Stromal cell of bone marrow (primary cell): Measurements from ENCODE around the gene FAM89A.
"Not testable (repeated sequence)": the region's sequence is repeated elsewhere in the genome, so short reads cannot be mapped to it uniquely, and the experiment has no call there.

ENCODE experiments used
- DNase-seq: peaks from one replicate; pipeline ENCODE4 v3.0.0-alpha.2; 2012; ENCODE audit warnings: low read depth

Gene FAM89A

GRCh38 chr1:230992100-230992774 lies 47.8 kb downstream of the FAM89A start:
- DNase-seq: no peak

- no peak for DNase-seq
Observed at GRCh38 chr1:230987448-230987847, 52.6 kb downstream of the FAM89A start.

- DNase-seq: no peak
Observed at GRCh38 chr1:230986976-230987375, 53.1 kb downstream of the FAM89A start.

GRCh38 chr1:230985711-230986110 lies 54.3 kb downstream of the FAM89A start:
- no peak for DNase-seq

DNA sequence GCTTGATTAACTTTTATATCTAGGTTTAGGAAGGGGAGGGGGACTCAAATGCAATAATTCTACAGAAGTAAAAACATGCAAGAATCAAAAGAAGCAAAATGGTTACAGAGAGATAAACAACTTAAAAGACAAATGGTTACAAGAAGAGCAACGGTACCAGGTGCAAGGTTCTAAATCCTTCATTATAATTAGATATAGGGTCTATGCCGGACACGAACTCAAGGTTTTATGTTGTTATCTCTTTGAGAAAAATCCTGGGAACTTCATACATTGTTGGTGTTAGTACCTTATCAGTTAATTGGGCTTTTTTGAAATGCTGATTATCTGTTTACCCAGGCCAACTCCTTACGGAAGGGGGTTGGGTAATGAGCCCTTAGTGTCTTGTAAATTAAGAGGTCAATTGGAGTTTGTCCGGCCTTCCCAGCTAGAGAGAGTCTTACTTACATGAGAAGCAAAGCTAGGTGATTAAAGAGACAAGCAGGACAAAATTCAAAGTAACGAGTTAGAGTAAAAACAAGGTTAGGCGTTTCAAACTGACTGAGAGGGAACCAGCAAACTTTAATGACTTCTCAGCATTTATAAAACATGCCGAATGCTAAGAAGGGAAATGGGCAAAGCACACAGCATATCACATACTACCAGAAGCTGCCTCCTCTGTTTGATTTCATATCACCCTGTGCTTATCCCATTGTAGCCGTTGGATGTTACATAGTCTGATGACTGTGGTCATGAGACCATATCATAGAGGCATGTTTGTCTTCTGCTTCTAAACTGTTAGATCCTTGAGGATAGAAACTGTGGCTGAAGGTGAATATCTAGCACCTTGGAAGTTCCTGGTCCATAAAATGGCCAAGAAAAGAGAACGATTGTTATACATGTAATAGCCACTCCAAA lies 55.2 kb downstream of the FAM89A start:
- not testable (repeated sequence) for DNase-seq

DNA sequence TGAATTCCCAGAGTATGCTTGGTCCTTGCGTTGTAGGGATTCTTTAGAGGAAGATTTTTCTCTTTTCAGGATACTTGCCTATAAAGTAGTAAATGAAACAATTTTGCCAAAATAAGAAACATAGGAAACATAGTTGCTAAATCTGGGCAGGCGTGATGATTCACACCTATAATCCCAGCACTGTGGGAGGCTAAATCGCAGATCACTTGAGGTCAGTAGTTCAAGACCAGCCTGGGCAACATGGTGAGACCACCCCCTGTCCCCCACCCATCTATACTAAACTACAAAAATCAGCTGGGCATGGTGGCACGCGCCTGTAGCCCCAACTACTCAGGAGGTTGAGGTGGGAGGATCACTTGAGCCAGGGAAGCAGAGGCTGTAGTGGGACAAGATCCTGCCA lies 56.2 kb downstream of the FAM89A start:
- DNase-seq: no peak

DNA sequence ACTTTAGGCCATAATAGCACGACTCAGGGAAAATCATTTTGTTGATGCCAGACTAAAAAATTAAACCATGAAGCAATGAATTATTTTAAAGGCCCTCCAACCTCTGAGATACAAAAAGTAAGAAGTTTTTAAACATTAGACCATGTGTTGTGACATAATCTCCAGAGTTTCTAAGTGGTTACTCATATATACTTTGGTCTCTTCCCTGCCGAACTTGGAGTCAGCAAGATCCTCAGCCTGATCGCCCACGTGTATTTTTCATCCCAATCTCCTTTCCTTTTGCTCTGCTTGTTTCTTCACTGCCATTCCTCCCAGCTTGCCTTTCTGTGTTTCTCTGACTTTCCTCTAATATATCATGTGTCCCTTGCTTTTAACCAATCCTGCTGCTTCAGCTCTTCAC lies 57.4 kb downstream of the FAM89A start:
- no peak for DNase-seq

DNA sequence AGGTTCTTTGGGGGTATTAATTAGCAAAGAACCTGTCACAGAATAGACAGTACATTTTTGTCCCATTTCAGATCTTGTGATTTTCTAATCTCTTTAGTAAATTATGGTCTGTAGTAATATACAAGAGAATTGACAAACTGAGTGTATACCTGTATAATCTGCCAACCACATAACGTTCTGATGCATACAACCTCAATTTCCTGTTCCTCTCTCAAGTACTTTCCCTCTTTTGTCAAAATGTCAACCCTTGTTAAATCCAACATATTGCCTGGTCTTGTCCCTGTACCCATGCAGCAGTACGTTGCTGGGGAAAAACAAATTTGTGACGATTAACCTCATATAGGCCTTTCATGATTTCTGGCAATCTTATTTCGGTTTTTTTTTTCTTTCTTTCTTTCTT lies 60.1 kb downstream of the FAM89A start:
- DNase-seq: no peak

- DNase-seq: no peak
Observed at GRCh38 chr1:230979389-230979716, 60.7 kb downstream of the FAM89A start.

DNA sequence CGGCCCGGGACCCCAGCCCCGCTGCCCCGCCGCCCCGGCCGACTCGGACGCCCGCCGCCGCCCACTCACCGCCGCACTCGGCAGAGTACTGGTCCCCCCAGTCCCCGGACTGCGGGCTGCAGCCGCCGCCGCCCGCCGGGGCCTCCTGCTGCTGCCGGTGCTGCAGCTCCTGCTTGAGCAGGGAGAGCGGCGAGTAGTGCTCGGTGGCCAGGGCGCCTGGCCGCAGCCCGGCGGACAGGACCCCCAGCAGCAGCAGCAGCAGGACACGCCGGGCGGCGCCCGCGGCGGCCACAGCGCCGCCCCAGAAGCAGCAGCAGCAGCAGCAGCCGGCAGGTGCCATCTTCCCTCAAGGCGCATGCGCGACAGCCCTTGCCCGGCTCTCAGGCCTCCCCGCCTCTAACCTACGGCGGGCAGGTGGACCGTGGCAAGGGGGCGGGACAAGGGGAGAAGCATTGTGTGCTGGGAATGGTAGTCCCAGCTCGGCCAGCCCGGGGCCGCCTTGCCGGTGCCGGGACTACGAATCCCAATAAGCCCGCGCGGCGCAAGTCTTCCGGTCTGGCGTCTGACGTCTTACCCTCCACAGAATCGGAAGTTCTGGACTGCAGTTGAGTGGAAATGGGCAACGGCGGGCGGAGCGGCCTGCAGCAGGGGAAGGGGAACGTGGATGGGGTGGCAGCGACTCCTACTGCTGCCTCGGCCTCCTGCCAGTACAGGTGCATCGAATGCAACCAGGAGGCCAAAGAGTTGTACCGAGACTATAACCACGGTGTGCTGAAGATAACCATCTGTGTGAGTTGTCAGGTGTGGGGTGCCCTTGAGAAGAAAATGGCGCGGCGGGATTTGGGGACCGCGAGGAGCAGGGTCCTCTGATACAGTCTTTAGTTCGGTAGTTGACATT lies 61.3 kb downstream of the FAM89A start, which contains the start of the genes ARV1 and TTC13:
Gene ARV1 (plus strand): TSS at position 604 of the 898 bp plus-strand sequence. CDS start 12 bp downstream, at position 616.
Gene TTC13 (minus strand): TSS at position 371 of the 898 bp plus-strand sequence. CDS start 31 bp downstream, at position 340.
- peak; percentile 97 for DNase-seq

DNA sequence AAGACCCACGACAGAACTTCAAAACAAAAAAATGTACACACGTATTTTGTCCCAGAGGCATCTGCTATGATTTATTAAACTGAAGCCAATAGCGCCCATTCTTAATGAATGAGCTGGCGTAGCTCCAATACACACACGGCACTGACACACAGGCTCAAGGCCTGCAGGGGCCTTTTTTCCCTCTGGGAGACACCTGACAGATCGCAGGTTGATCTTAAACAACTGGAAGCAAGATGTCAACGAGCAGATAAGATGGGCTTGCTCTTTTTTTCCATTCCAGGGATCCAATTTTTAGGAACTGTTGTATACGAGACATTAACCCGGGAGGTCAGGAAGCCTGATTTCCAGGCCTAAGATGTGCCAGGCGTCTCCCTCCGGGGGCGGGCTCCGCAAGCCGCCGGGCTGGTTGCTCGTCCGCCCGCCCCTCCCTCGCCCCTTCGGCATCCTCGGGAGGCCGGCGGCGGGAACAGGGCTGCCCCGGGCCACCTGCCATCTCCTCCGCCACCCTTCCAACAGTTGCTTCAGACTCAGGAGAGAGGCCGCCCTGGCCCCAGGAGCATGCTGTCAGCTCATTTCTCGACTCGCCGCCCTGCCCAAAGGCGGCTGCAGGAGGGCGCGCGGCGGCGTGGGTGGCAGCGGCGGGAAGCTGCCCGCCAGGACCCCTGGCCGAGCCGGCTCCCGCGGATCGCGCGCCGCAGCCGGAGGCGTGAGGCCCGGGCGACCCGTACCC lies 62.1 kb downstream of the FAM89A start:
- DNase-seq: no peak

DNA sequence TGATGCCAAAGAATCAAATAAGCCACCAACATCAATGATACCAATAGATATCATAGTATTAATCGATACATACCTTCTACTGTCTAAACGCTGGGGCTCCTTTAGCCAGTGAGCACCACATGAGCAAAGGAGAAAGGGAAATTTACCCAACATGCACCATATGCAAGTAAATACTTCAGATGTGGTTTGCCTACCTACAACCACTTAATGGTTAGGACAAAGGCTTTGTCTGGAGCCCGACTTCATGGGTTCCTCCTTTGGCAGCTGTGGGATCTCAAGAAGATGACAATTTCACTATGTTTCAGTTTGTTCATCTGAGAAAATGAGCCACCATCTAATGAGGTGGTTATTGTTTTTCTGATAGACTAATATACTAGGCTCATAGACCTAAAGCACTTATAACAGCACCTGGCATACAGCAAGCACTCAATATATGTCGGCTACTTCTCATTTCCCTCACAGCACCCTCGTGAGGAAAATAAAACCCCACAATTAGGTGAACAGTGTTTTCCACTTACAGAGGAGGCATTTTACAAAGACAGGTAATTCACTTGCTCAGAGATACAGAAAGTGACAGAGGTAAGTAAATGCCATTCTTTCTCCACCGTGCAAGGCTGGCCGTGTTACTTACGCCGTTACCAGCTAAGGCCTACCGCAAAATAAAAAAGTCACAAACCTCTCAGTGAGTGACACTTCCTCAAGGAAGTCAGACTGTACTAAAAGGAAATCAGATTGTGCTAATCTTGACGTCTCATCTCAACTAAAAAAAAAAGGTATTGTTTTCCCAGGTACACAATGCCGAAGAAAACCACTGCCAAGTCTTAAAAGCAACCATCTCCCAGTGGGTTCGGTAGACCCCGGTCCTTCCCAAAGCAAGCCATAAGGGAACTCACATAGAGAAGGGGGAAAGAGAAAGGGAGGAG lies 63.0 kb downstream of the FAM89A start:
- no peak for DNase-seq

DNA sequence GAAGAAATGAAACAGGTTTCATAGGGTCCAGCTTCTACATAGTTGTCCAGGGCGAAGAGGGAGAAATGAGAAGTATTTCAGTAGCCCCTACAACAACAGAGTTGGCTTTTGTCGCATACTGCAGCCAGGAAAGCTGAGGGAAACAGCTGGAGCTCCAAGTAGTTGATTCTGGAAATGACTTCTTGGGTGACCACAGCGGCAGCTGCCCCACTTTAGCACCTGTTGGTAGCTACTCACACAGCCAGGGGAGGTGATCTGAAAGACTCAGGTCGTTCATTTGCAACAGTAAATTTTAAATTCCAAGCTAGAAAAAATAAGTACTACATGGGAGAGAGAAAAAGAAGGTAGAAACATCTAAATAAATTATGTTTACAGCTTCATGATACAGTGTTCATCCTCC lies 63.7 kb downstream of the FAM89A start:
- no peak for DNase-seq

- DNase-seq: no peak
Observed at GRCh38 chr1:230975636-230976035, 64.4 kb downstream of the FAM89A start.

- DNase-seq: no peak
Observed at GRCh38 chr1:230972855-230973271, 67.2 kb downstream of the FAM89A start.

GRCh38 chr1:230971771-230972170 lies 68.3 kb downstream of the FAM89A start:
- no peak for DNase-seq

GRCh38 chr1:230970432-230970831 lies 69.6 kb downstream of the FAM89A start:
- no peak for DNase-seq
